ENCODE data around the gene DDX1. TPM values are rescaled to one million over a fixed set of nuclear protein-coding genes. Genes with fewer than 3 reads are reported as not detected.

Gene DDX1
- total RNA-seq, 4 donors from 2014 or later = 41.6 to 78.6 (median 66.5) TPM

DNA sequence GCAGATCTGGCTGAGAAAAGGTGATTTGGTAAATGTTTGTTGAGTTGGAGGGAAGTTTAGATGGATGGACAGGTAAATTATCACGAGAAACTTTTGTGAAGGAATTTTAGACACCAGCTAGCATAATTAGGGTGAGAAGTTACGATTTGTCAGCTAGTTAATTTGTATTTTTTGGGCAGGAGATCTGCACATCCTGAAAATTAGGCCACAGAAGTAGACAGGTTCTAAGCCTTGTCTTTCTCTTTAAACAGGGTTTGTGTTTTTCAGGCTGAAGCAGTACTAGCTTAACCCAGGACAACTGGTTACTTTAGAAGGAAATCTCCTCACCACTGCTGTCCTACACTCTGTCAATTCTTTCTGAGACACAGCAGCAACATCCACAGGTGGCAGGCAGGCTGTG, 49.1 kb downstream of the DDX1 start:
- DNase-seq = no peak
- intact Hi-C loops (cut with DNase I) = loop anchor here (10.0 kb wide), 2 partner anchors 304 to 864 kb away; partner anchors contain the start of gene MYCN
- Histone ChIP-seq H3K4me3 (no peak overlapping the region), H3K36me3 (peaks cover 0 to 6% (median 0%) of the 10 kb centered on the region in 3 donors), H3K9me3 (no peaks in the 10 kb centered on the region), H3K4me1 (peaks cover 0 to 21% (median 3%) of the 10 kb centered on the region in 3 donors), H3K27ac (no peak overlapping the region), H3K27me3 (no peaks in the 10 kb centered on the region)
- no peak for TF ChIP-seq CTCF (IDR thresholded peaks at IDR 0.05)
- TF ChIP-seq POLR2A (IDR thresholded peaks at IDR 0.05) = no peak
- 85 to 88% methylated on average over 2 of the region's 2 CpGs for WGBS, 2 donors

DNA sequence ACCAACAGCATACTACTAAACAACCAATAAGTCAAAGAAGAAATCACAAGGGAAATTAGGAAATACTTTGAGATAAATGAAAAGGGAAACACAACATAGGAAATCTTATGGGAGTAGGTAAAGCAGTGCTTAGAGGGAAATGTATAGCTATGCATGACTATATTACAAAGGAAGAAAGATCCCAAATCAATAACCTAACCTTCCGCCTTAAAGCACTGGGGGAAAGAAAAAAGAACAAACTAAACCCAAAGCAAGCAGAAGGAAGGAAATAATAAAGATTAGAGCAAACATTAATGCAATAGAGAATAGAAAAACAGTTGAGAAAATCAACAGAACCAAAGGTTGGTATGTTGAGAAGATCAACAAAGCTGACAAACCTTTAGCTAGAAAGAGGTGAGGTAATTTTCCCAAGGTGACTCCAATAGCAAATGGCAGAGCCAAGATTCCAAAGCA, 49.9 kb downstream of the DDX1 start:
- H3K4me1 ChIP-seq = peaks cover 0 to 21% (median 3%) of the 10 kb centered on the region in 3 donors
- H3K9me3 ChIP-seq = no peaks in the 10 kb centered on the region
- intact Hi-C loops (cut with DNase I) = loop anchor here (10.0 kb wide), 2 partner anchors 303 to 863 kb away; partner anchors contain the start of gene MYCN
- H3K27me3 ChIP-seq = no peaks in the 10 kb centered on the region
- DNase-seq = no peak
- TF ChIP-seq POLR2A (IDR thresholded peaks at IDR 0.05) (no peak), CTCF (IDR thresholded peaks at IDR 0.05) (no peak)
- no peak overlapping the region for H3K4me3 ChIP-seq
- 77 to 94% methylated on average over 1 of the region's 1 CpG for WGBS, 2 donors
- no peak overlapping the region for H3K27ac ChIP-seq
- H3K36me3 ChIP-seq = no peaks in the 10 kb centered on the region

- H3K27ac ChIP-seq = no peak overlapping the region
- WGBS, 2 donors = 78 to 87% methylated on average over 6 to 11 of the region's 12 CpGs
- intact Hi-C loops (cut with DNase I) = loop anchor here (10.0 kb wide), 2 partner anchors 303 to 863 kb away; partner anchors contain the start of gene MYCN
- TF ChIP-seq CTCF (IDR thresholded peaks at IDR 0.05) (no peak), POLR2A (IDR thresholded peaks at IDR 0.05) (no peak)
- no peak for DNase-seq
- H3K27me3 ChIP-seq = no peaks in the 10 kb centered on the region
- no peaks in the 10 kb centered on the region for H3K36me3 ChIP-seq
- H3K9me3 ChIP-seq = no peaks in the 10 kb centered on the region
- H3K4me1 ChIP-seq = peaks cover 0 to 20% (median 3%) of the 10 kb centered on the region in 3 donors
- no peak overlapping the region for H3K4me3 ChIP-seq
Measured at GRCh38 chr2:15642011-15642814, 50.5 kb downstream of the DDX1 start.

DNA sequence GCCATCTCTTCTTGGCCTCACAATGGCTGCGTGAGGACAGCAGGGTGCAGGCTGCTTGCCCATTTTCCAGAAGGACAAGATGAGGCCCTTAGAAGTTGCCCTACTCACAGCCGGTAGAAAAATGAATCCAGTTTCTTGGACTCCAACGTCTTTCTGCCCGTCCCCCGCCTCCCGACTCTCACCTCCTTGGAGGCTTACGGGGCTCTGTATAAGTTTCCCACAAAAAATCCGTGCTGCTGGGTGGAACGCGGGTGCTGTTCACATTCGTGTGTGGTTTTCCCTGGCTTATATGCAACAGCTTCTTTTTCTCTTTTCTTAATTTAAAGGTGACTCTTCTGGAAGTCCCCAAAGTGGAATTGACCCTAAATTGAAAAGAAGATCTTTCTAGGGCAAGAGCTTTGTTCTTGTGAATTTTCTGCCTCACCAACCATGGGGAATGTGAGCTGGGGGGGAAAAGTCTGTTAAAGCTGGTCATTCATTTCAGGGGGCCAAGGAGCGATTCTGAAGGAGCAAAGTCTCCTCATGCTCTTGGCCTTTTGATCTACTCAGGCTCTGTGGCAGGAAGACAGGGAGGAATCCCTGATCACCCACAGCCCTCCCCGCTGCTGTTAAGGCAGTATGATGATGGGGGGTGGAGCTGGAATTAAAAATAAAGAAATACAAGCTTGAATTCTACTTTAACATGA, 51.3 kb downstream of the DDX1 start:
- WGBS, 2 donors = 90 to 93% methylated on average over 13 of the region's 13 CpGs
- intact Hi-C loops (cut with DNase I) = loop anchor here (10.0 kb wide), 2 partner anchors 302 to 862 kb away; partner anchors contain the start of gene MYCN
- no peak for TF ChIP-seq CTCF (IDR thresholded peaks at IDR 0.05)
- no peak for TF ChIP-seq POLR2A (IDR thresholded peaks at IDR 0.05)
- DNase-seq = no peak
- Histone ChIP-seq H3K36me3 (no peaks in the 10 kb centered on the region), H3K4me3 (no peak overlapping the region), H3K27me3 (no peaks in the 10 kb centered on the region), H3K4me1 (peaks cover 0 to 16% (median 3%) of the 10 kb centered on the region in 3 donors), H3K9me3 (no peaks in the 10 kb centered on the region), H3K27ac (no peak overlapping the region)
